Testis (tissue), 2 donors: ENCODE measurements around the gene SMG6.

ENCODE experiments used
- CTCF ChIP-seq, 3 experiments: fragments of 450-650 bp in 2 of 3; fragments of 200-600 bp in 1 of 3; sonication (generic) in 1 of 3; IDR thresholded peaks; one replicate each; pipeline ENCODE4 v1.5.1; 2016 to 2019; ENCODE audit warnings: antibody characterized with exemption in 3 of 3, mild to moderate bottlenecking in 2 of 3, moderate library complexity in 1 of 3
- POLR2A ChIP-seq: fragments of 450-650 bp; IDR thresholded peaks from one replicate; pipeline ENCODE4 v1.6.1; 2017; ENCODE audit warnings: antibody characterized with exemption, mild to moderate bottlenecking, moderate library complexity

GRCh38 chr17:2259769-2260536 is 43.6 kb downstream of the SMG6 start:
- TF ChIP-seq POLR2A (no peak), CTCF (IDR thresholded peaks at IDR 0.05) (no peak)
